Activated T-helper 17 cell treated with anti-CD3 and anti-CD28 coated beads, Interleukin-2, amount 50 U/mL, for 72 hours (primary cell): ENCODE measurements around the gene SLC25A5. TPM values are rescaled to one million over a fixed set of nuclear protein-coding genes. Genes with fewer than 3 reads are reported as not detected.
"Not testable (repeated sequence)": the region's sequence is repeated elsewhere in the genome, so short reads cannot be mapped to it uniquely, and the experiment has no call there.

Source experiments
- ATAC-seq: fragments of 150-1000 bp; cut with Tn5 transposase; replicated peaks from 2 replicates; pipeline ENCODE4 v1.10.0; 2021; ENCODE audit warnings: mild to moderate bottlenecking, moderate library complexity
- H3K27ac Mint-ChIP-seq: one replicate; pipeline ENCODE4 v1.8.0; 2022; ENCODE audit warnings: mixed read lengths
- H3K27me3 Mint-ChIP-seq: one replicate; pipeline ENCODE4 v1.8.0; 2022; ENCODE audit warnings: mixed read lengths
- H3K36me3 Mint-ChIP-seq: one replicate; pipeline ENCODE4 v1.8.0; 2022; ENCODE audit warnings: low read depth, mild to moderate bottlenecking, mixed read lengths
- H3K4me1 Mint-ChIP-seq: one replicate; pipeline ENCODE4 v1.8.0; 2022; ENCODE audit warnings: mixed read lengths
- H3K4me3 Mint-ChIP-seq: one replicate; pipeline ENCODE4 v1.8.0; 2022; ENCODE audit warnings: mild to moderate bottlenecking, mixed read lengths
- H3K9me3 Mint-ChIP-seq: one replicate; pipeline ENCODE4 v1.8.0; 2022; ENCODE audit warnings: mixed read lengths
- total RNA-seq, 2 donors: library from RNA; stranded (reverse); gene quantifications; one replicate each; pipeline ENCODE4 v1.2.3, GENCODE V29; 2022

SLC25A5 gene
- total RNA-seq, 2 donors from 2014 or later: 290 to 570 TPM

DNA sequence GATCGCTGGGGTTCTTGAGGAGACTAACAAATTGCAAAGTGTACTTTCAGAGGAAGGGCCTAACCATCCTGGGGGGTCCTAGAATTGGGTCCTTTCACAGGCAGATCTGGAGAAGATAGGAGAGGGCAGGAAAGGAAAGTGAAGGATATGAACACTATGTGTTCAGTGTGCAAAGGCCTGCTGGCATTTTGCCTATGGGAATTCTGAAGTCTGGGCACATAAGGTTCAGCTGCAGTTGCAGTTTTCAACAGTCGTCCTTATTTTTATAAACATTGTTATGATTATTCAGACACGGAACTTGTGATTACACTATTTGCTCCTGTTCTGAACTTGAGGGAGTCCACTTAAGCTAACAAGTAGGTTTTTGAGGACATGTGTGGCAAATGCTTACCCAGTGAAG is 1.3 kb upstream of the SLC25A5 start:
- Mint-ChIP-seq H3K4me1 (no peaks in the 10 kb centered on the region), H3K4me3 (peak overlapping the region; percentile 80), H3K36me3 (peaks cover 27% of the 10 kb centered on the region), H3K9me3 (no peaks in the 10 kb centered on the region), H3K27me3 (no peaks in the 10 kb centered on the region), H3K27ac (no peak overlapping the region)
- no peak for ATAC-seq

DNA sequence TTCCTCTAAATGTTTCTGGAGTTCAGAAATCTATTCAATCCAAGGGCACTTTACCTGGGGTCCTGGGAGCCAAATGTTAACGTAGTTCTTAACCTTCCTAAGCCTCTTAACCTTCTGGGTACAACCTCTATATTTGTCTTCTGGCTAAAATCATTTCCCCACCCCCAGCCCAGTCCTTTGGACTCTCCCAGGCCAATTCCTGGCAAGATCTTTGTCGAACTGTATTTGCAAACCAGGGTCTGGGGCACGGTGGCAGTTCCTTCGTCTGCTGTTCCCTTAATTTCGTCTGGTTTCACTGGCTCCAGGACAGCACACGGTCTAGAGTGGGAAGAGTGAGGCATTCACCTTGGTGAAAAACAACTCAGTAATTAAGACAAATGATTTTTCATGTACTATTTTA is 811 bp upstream of the SLC25A5 start:
- Mint-ChIP-seq H3K27me3 (no peaks in the 10 kb centered on the region), H3K27ac (no peak overlapping the region), H3K4me1 (no peaks in the 10 kb centered on the region), H3K4me3 (peak overlapping the region; percentile 80), H3K9me3 (no peaks in the 10 kb centered on the region), H3K36me3 (peaks cover 31% of the 10 kb centered on the region)
- no peak for ATAC-seq

DNA sequence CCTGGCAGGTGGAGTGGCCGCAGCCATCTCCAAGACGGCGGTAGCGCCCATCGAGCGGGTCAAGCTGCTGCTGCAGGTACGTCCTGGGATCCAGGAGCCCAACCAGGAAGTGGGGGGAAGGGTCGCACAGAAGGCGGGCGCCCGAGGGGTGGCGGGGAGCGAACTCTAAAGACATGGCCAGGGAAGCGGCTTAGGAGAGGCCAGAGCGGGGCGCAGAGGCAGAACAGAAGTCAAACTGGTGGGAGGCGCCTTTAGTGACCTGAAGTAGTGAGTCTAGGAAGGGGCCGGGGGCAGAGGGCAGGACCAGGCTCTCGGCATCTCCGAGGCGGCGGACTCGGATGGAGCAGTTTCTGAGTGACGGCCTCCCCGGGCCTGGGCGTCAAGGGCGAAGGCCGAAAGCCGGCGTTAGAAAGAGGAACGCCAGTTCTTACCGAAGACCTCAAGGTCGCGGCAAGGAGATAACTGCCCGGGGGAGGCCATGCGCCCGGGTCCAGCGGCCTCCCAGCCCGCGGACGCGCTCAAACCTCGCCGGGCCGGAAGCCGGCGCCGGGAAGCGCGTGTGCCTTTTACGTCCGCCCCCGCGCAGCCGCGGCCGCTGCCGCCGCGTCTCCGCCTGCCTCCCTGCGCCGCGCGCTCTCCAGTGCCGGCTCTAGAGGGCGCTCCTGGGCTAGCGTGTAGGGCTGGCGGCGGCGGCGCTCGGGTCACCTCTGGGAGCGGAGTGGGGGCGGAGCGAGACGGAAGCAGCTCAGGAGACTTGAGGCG is 488 bp downstream of the SLC25A5 start:
- H3K4me3 Mint-ChIP-seq: peak overlapping the region; percentile 80

DNA sequence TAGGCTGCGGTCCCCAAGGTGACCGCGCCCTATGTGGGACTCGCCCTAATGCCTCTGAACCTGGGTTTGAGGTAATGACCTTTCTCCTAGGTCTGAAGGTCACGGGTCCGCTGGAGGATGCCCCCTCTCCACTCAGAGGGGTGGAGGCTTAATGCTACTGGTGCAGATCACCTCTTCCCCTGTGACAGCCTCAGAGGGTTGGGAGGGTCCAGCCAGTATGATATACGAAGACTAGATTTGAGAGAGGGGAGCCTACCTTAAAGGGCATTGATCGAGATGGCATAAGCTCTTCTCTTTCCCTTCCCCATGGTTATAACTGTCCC is 1.0 kb downstream of the SLC25A5 start:
- Mint-ChIP-seq H3K9me3 (no peaks in the 10 kb centered on the region), H3K27me3 (no peaks in the 10 kb centered on the region), H3K36me3 (peaks cover 34% of the 10 kb centered on the region), H3K27ac (peak overlapping the region; percentile 56), H3K4me1 (no peaks in the 10 kb centered on the region), H3K4me3 (peak overlapping the region; percentile 80)
- ATAC-seq: no peak

More for the DNA sequence above, 488 bp downstream of the SLC25A5 start:
- Mint-ChIP-seq H3K4me1 (no peaks in the 10 kb centered on the region), H3K27me3 (no peaks in the 10 kb centered on the region), H3K27ac (peak overlapping the region; percentile 59), H3K9me3 (no peaks in the 10 kb centered on the region), H3K36me3 (peaks cover 34% of the 10 kb centered on the region)
- ATAC-seq: peak; percentile 81

DNA sequence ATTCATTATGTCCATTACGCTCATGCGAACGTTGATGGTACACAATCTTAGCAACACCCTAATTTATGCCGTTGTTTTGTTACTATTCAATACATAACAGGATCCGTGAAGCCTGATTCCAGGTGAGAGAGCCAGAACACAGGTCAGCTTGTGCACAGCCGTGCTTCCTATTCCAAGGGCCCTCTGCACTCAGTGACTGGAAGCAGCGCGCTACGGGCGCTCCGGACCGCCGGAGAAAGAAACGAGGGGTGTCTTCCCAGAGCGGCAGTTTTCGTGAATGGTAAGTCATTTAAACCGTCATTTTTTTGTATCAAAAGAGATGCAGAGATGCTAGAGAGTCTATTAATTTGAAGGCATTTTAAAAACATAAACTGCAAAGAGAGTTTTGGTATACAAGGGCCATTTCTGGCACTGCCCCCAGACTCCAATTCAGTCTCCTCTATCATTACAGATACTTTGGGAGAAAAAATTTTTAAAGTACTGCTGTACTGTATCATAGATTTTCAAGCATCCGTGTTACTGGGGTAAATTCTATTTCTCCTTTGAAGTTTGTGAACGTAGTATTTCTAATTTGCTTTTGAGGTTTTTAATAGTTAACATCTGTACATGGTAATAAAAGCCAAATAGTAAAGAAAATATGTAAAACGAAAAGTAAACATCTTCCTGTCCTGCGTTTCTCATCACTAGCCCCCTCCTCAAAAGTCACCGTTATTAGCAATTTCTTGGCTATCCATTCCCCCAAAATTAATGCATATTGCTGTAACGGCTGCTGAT is 6.6 kb downstream of the SLC25A5 start:
- Mint-ChIP-seq H3K9me3 (no peaks in the 10 kb centered on the region), H3K4me1 (peaks cover 6% of the 10 kb centered on the region), H3K27ac (peak overlapping the region; percentile 58), H3K27me3 (no peaks in the 10 kb centered on the region), H3K4me3 (no peak overlapping the region), H3K36me3 (peaks cover 25% of the 10 kb centered on the region)
- ATAC-seq: no peak

DNA sequence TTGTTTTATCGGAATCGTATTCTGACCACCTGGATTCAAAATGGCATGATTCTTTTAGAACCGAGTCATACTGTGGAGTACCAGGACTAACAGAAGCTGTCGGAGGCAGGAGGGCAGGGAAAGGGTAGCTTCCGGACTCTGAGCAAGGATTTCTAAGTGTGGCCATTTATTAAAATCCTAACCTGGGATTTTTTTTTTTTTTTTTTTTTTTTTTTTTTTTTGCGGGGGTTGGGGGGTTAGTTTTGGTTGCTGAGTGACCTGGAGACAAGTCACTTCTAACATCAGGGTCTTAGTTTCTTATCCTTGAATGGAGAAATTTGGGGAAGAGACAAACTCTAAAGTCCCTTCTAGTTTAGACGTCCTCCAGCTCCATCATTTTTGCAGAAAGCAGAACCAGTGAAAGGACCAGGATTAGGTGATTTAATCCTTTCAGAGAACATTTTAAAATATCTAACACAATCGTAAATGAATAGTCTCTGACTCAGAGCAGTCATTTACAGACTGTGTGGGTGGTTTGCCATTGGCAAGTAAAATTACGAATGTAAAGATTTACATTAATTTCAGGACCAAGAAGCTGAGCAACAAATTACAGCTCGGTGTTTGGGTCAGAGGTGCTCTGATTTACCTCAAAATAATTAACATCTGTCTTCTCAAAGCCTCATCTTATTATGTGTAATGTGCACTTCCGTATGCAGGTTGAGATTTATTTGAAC is 7.3 kb downstream of the SLC25A5 start:
- no peak overlapping the region for H3K4me3 Mint-ChIP-seq
- H3K36me3 Mint-ChIP-seq: peaks cover 18% of the 10 kb centered on the region
- peaks cover 6% of the 10 kb centered on the region for H3K4me1 Mint-ChIP-seq
- peak overlapping the region; percentile 58 for H3K27ac Mint-ChIP-seq
- ATAC-seq: peak; percentile 77
- no peaks in the 10 kb centered on the region for H3K27me3 Mint-ChIP-seq
- no peaks in the 10 kb centered on the region for H3K9me3 Mint-ChIP-seq

DNA sequence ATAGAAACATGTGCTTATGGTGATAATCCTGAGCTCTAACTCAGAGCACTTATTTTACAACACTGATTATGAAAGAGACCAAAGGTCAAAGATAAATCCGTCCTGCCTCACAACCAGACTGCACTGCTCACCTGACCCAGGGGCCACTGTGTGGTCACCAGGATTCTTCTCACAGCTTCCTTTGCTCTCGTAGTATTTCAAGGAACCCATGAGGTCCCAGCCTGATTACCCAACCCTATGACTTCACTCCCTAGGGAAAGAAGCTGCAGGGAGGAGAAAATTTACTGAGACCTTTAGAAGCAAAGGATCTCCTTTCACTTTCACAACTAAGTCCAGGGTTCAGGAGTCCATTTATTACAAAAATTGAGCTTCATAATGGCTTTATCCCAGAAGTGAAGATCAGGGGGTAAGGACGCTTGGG is 9.6 kb downstream of the SLC25A5 start:
- no peak overlapping the region for H3K4me3 Mint-ChIP-seq
- no peak for ATAC-seq
- H3K27me3 Mint-ChIP-seq: no peaks in the 10 kb centered on the region
- H3K27ac Mint-ChIP-seq: no peak overlapping the region
- H3K4me1 Mint-ChIP-seq: peaks cover 6% of the 10 kb centered on the region
- no peaks in the 10 kb centered on the region for H3K9me3 Mint-ChIP-seq
- H3K36me3 Mint-ChIP-seq: no peaks in the 10 kb centered on the region

DNA sequence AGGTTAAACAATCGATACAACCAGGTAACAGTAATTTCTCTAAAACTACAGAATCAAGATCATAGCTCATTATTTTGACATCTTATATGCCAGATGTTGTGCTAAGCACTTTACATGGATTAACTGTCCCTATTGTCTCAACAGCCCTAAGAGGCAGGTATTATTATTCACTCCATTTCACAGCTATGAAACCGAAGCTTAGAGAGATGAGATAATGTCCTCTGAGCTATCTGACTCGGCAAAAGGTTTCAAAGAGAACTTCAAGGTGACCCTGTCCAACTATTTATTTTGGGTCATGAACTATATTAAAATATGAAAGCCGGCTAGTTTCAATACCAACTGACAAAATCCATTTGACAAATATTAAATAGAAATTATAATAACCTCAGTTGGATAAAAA is 10.3 kb downstream of the SLC25A5 start:
- no peak overlapping the region for H3K4me3 Mint-ChIP-seq
- H3K27me3 Mint-ChIP-seq: no peaks in the 10 kb centered on the region
- H3K27ac Mint-ChIP-seq: no peak overlapping the region
- no peaks in the 10 kb centered on the region for H3K9me3 Mint-ChIP-seq
- no peak for ATAC-seq
- peaks cover 6% of the 10 kb centered on the region for H3K4me1 Mint-ChIP-seq
- H3K36me3 Mint-ChIP-seq: no peaks in the 10 kb centered on the region

DNA sequence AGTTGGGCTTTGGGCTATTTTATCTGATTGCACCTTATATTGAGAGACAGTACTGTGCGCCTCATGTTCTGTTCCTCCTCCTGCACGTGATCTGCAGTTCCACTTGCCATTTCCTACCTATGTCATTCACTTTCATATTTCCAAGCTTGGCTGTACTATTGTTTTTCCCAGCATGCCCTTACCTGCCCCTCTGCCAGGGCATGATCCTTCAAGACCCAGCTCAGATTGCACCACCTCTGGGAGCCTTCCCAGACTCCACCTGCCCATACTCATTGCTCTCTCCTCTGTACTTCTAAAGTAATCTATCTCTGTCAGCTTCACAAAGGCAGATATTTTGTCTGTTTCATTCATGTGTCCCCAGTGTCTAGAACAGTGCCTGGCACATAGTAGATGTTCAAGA is 11.6 kb downstream of the SLC25A5 start:
- Mint-ChIP-seq H3K4me3 (no peak overlapping the region), H3K27ac (no peak overlapping the region), H3K27me3 (no peaks in the 10 kb centered on the region), H3K4me1 (peaks cover 6% of the 10 kb centered on the region), H3K9me3 (no peaks in the 10 kb centered on the region), H3K36me3 (no peaks in the 10 kb centered on the region)
- ATAC-seq: no peak

DNA sequence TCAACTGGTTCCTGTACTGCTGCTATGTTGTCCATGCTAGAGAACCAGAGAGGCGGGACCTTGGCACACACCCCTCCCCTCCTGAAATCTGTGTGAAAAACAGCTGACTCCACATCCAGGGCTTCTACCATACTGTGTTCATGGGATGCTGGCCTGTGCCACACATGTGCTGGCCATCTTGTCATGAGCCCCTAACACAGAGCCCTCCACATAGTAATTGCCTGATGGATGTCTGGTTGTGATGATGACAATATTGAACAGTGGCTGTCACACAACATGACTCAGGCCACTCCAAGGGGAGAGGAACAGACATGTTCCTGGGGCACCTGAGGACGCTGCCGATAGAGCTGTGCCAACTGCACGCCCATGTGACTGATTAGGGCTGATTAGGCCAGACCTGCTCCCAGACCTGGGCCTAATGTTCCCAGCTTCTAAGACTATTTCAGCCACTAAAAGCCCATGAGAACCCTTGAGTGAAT is 13.1 kb downstream of the SLC25A5 start:
- Mint-ChIP-seq H3K9me3 (no peaks in the 10 kb centered on the region), H3K27me3 (no peaks in the 10 kb centered on the region), H3K4me1 (no peaks in the 10 kb centered on the region), H3K4me3 (no peak overlapping the region), H3K36me3 (no peaks in the 10 kb centered on the region), H3K27ac (no peak overlapping the region)
- ATAC-seq: no peak

DNA sequence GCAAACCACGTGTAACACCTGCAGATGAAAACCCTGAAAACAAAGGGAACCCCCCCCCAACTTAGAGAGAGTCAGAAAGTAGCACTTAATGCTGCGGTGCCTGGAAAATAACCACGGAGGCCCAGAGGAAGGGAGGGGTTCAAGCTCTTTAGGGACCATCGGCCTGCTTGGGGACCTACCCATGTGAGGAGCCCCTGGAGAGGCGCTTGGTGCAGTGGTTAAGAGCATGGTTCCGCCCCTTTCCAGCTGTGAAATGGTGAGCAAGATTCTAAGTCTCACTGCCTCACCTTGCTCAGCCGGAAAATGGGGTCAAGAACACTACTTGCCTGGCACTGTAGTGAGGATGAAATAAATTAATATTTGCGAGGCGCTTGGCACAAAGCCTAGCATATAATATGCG is 13.8 kb downstream of the SLC25A5 start:
- ATAC-seq: peak; percentile 18
- H3K4me3 Mint-ChIP-seq: peak overlapping the region; percentile 71

DNA sequence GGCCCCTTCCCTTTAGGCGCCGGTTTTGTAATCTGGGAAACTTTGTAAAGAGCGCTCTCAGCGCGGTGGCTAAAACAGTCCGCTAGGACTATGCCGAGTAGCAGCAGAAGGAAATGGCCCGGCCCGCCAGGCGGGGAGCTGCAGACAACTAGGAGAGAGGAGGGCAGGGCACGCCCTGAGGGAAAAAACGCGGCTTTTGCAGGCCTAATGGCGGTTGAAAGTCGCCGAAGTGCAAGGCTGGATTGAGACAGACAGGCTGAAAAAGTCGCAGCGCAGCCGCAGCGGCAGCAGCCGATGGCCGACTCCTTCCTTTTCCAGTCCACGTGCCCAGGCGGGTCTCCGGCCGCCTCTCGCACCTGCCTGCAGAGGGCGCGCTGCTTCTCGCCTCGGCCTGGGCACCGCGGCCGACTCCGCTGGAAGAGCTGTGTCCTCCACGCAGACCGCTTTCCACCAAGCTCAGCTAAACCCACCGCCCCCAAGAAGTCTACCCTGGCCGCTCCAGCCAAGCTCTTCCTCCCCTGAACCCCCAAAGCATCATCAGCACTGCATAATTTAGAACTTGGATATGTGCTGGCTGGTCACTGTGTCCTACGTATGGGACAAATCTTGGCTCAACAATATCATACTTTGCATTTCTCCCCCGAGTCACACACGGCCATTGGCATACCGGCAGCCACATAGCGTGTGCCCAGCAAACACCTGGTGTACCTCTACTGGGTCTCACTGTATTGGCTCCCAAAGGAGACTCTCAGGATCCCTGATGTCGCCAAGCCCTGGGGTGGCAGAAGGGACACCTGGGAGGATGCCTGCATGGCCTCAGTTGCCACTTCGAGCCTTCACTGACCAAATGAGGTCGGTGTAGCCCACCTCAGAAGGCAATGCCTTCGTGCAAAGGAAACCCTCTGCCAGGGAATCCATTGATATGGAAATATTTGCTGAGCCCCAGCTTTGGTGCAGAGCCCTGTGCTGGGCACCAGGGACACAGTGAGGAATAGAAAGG is 14.5 kb downstream of the SLC25A5 start:
- Mint-ChIP-seq H3K27ac (no peak overlapping the region), H3K27me3 (no peaks in the 10 kb centered on the region), H3K4me3 (peak overlapping the region; percentile 71), H3K36me3 (no peaks in the 10 kb centered on the region), H3K9me3 (no peaks in the 10 kb centered on the region), H3K4me1 (no peaks in the 10 kb centered on the region)
- ATAC-seq: peak; percentile 97

More for the DNA sequence above, 13.8 kb downstream of the SLC25A5 start:
- no peak overlapping the region for H3K27ac Mint-ChIP-seq
- H3K9me3 Mint-ChIP-seq: no peaks in the 10 kb centered on the region
- no peaks in the 10 kb centered on the region for H3K36me3 Mint-ChIP-seq
- H3K27me3 Mint-ChIP-seq: no peaks in the 10 kb centered on the region
- H3K4me1 Mint-ChIP-seq: no peaks in the 10 kb centered on the region

DNA sequence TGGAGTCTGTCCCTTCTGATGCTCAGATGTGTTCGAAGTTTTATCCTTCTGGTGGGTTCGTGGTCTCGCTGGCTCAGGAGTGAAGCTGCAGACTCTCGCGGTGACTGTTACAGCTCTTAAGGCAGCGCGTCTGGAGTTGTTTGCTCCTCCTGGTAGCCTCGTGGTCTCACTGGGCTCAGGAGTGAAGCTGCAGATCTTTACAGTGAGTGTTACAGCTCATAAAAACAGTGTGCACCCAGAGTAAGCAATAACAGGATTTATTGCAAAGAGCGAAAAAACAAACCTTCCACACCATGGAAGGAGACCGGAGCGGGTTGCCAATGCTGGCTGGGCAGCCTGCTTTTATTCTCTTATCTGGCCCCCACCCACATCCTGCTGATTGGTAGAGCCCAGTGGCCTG is 18.5 kb downstream of the SLC25A5 start:
- H3K4me1 Mint-ChIP-seq: no peaks in the 10 kb centered on the region
- H3K9me3 Mint-ChIP-seq: no peaks in the 10 kb centered on the region
- H3K4me3 Mint-ChIP-seq: no peak overlapping the region
- H3K27me3 Mint-ChIP-seq: no peaks in the 10 kb centered on the region
- no peak for ATAC-seq
- no peak overlapping the region for H3K27ac Mint-ChIP-seq
- H3K36me3 Mint-ChIP-seq: no peaks in the 10 kb centered on the region

DNA sequence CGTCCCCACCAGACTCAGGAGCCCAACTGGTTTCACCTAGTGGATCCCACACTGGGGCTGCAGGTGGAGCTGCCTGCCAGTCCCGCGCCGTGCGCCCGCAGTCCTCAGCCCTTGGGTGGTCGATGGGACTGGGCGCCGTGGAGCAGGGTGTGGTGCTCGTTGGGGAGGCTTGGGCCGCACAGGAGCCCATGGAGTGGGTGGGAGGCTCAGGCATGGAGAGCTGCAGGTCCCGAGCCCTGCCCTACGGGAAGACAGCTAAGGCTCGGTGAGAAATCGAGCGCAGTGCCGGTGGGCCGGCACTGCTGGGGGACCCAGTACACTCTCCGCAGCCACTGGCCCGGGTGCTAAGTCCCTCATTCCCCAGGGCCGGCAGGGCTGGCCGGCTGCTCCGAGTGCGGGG is 19.5 kb downstream of the SLC25A5 start:
- not testable (repeated sequence) for H3K27ac Mint-ChIP-seq, H3K4me1 Mint-ChIP-seq, H3K36me3 Mint-ChIP-seq, H3K9me3 Mint-ChIP-seq, H3K4me3 Mint-ChIP-seq, ATAC-seq, H3K27me3 Mint-ChIP-seq
